HK-2 (cell line): ENCODE measurements around the gene MOCOS.
A peak's percentile ranks its signal among the peaks of the same experiment; 100 is the strongest.

ENCODE experiments used
- DNase-seq: peaks from one replicate; pipeline ENCODE4 v3.0.0-alpha.2; 2018; ENCODE audit not compliant: unreplicated experiment

Gene MOCOS

DNA sequence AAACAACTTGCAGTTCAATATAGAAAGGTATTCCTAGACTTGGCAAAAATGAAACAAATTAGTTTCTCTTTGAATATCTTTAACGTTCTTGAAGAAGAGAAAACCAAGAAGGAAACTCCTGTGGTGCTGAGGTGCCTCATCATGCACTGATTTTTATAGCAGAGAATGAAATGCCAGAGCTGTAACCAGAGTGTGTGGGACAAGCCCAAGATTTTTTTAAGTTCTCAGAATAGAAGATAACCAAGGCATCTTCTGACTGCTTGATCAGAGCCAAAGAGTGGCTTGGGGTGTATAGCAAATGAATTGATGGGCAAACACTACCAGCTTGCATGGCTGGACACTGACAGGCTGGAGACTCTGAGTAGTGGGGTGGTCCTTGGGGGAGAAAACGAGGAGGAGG is 118.1 kb downstream of the MOCOS start:
- DNase-seq = no peak

DNA sequence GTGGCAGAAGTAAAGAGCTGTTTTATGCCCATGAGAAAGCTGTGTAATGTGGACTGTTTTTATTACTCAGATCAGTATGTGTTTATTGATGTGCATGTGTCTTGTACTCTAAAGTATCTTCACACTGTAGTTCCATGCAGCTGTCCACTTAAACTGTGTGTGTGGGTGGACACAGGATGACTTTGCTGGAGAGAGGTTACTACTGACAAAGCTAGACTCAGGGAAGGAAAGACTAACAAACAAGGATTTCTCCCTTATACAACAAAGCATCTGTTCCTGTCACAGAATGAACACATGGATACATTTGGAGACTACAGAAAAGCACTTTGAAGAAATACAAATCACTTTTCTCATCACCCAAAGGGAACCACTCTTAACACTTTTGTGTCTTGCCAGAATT is 120.2 kb downstream of the MOCOS start:
- no peak for DNase-seq

DNA sequence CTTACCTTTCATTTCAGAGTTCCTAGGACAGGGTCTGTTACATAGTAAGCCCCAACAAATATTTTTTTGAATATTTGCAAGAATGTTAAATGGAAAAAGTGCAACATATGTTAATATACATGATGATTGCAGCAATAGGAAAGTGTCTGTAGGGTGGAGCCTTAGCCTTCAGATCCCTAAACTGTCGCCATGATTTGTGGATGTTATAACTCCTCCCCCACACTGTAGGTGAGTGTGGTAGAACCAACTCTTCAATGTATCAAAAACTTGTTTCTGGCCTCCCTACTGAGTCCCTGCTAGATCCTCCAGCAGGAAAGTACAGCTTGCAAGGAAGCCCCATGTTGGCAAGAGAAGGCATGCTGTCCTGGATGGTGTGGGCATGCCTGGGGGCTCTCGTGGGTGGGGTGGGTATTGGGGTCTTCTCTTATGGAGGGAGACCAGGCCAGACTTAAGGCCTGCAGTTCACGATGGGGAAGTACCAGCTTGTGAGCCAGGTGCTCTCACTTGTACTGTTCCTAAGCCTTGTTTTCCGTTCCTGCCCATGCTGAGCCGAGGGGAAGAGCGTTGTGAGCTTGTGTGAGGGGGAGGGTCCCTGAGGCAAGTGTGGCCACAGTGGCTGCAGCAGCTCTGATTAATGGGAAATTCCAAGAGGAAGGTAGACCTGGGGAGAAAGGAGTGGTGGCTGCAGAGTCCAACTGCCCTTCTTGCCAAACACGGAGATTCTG is 121.6 kb downstream of the MOCOS start:
- DNase-seq = no peak

DNA sequence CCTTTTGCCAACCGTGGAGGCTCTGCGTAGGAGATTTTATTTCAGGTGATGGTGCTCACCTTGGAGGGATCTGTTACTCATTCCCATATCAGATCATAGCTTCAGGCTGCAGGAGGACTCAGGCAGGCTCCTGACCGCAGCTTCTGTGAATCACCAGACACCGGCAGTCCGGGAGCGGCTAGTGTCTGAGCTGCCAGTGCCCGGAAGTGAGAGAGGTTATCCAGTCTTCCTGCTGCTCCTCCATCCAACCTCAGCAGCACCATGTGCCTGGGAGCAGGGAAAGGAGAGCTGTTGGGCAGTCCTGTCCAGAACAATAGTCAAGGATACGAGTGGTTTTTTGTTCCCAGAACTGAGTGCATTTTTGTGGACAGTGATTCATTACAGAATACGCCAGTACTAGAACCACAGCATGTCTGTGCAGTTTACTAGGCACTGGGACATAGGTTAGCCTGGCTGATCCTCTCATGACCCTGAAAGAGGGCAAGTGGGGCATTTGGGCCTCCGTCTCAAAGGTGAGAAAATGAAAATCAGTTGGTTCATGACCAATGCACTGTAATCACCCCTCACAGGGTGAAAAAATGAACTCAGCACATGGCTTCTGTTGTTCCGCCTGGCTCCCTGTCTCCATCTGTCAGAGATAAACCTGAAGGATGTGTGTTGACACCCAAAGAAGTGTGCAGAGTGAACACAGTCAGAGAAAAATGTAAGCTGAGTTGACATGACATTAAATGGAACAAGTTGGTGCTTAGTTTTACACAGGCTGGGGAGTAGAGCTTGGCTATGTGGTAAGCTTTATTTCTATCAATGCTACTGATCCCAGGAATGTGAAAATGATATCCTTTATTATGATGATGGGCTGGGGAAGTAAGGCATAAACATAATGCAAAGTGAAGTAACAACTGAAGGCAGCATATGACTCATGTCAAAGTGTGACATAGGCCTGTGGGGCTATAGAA is 122.4 kb downstream of the MOCOS start:
- DNase-seq = peak; percentile 93

DNA sequence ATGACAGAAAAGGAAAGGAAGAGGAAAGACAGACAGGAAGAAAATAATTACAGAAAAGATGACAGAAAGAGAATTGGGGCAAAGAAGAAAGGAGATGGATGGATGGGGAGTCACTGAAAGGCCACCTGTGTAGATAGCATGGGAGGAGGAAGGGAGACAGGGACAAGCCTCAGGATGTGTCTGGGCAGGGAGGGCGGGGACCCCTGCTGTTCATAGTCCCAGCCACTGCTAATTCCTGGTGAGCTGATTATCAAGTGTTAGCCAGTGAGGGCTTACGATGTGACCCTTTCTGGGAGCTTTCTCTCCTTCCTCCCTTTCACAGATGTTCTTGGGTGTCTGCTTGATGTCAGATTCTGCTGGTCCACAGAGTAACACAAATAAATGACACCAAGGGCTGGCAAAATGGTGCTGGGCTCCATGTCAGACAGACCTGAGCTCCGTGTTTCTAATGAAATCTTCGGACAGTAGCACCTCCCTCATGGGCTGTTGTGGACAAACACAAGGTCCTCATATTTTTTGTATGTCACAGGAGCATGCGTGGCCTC is 123.8 kb downstream of the MOCOS start:
- no peak for DNase-seq

DNA sequence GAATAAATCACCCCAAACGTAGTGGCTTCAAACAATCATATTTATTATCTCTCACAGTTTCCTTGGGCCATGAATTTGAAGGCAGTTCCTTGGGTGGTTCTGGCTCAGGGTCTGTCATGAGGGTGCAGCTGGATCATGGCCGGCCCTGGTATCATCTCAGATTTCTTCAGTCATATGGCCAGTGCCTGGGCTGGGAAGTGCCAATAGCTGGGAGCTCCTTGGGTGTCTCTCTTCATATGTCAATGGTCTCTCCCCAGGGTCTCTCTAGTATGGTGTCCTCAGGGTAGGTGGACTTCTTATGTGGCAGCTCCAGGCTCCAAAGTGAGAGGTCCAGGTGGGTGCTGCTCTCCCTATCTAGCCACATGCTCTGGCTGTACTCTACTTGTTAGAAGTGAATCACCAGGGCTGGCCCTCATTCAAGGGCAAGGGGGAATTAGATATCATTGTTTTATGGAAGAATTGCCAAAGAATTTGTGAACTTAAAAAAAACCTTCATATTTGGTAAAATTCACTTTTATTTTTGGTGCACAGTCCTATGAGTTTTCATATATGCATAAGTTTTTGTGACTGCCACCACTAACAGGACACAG is 125.6 kb downstream of the MOCOS start:
- no peak for DNase-seq

DNA sequence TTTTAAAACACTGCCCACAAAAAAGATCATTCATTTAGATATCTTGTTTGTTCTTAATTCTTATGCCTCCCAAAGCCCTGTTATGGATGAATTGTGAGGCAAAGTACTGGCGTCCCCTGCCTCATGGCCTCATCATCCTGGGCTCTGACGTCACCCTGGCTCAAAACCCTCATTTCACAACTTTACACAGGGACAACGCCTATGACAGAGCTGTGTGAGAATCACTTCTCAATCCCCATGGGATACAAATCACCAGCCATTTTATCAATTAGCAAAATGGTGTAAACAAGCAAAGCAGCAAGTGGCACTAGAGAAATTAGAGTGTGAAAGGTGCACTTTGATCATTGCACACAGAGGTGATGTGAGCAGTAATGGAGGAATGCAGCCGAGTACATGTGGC is 126.8 kb downstream of the MOCOS start:
- no peak for DNase-seq

DNA sequence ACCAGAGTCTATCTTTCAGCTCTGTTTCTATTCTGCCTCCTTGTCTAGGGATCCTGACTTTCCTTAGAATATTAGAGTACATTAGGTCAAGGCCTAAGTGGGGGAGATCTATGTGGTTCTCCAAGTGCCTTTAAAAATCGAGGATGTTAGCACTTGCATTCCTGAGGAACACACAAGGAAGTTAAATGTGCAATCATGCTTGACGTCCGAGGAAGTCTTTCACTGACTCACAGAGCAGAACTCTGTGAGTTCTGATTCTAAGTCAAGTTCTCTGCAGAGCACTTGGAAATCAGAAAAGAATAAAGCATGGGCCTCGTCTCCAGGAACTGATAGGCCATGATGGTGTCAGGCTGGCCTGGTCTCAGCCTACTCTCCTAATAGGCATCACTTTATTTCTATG is 127.5 kb downstream of the MOCOS start:
- no peak for DNase-seq

DNA sequence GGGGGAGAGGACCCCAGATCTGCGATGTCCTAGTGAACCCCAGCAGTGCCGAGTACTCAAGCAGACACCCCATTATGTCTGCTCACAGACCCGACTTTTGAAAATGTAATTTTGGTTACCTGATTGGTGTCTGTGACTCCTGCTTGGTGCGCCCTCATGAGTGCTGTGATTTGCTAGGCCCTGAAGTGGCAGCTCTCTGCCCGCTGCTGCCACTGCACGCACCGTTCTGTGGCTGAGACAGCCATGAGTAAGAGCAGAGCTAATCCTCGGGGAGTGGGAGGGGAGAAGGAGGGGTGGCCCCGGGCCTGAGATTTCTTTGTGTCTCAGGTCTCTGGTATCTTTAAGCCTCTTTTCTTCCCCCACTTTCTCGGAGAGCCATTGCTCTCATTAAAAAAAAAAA is 128.4 kb downstream of the MOCOS start:
- DNase-seq = peak; percentile 68

DNA sequence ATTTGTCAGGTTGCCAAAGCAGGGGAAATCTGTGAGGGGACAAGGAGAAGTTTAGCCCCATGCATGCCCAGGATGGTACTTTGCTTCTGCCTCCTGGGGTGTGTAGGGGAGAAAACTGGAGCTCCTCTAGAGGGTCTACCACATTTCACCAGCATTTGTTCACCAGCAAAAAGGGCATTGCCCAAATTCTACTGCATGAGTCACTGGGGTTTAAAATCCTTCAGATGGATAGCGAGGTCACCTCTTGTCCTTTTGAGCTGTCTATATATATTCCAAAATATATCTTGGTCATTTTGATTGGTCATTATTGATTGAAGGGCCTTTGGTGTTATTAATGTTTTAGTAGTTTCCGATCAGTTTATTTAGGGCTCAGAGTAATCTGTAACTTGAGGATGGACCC is 128.9 kb downstream of the MOCOS start:
- no peak for DNase-seq
